ENCODE measurements around the gene ALDOC.

The ALDOC gene

DNA sequence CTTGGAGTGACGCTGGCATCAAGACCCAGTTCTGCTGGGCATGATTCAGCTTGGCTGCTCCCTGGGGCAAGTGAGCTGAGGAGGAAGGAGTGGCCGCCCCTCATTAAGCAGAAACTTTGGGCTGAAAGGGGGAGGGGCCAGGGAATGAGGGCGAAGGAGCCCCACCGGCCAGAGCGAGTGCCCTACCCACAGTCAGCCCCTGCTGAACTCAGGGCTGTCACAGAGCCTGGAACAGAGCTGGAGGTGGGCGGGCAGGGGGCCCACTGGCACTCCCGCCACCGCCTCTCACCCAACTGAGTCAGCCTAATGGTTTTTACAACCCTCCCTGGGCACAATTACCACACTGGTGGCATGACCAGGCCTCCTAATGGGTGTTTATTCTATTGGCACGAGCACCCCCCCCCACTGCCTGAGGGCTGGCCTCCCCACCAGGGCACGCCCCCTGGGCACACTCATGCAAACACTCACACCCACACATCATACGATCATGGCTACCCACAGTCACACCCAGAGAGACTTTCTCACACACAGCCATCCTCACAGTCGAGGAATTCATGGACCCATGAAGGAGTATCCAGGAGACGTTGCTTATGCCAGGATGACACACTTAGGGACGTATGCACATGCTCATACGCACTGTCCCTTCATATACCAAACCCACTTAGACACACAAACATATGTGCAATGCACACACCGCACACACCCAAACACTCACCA lies 43.4 kb downstream of the ALDOC start:
- H3K4me3 ChIP-seq (ENCODE audit: low read depth, low read length) = no peak overlapping the region
- DNase-seq (ENCODE audit: low read depth) = no peak
- TF ChIP-seq, protein P1, sequence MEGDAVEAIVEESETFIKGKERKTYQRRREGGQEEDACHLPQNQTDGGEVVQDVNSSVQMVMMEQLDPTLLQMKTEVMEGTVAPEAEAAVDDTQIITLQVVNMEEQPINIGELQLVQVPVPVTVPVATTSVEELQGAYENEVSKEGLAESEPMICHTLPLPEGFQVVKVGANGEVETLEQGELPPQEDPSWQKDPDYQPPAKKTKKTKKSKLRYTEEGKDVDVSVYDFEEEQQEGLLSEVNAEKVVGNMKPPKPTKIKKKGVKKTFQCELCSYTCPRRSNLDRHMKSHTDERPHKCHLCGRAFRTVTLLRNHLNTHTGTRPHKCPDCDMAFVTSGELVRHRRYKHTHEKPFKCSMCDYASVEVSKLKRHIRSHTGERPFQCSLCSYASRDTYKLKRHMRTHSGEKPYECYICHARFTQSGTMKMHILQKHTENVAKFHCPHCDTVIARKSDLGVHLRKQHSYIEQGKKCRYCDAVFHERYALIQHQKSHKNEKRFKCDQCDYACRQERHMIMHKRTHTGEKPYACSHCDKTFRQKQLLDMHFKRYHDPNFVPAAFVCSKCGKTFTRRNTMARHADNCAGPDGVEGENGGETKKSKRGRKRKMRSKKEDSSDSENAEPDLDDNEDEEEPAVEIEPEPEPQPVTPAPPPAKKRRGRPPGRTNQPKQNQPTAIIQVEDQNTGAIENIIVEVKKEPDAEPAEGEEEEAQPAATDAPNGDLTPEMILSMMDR (IDR thresholded peaks at IDR 0.05; ENCODE audit: control insufficient read depth, extremely low read depth, insufficient read depth) = no peak

DNA sequence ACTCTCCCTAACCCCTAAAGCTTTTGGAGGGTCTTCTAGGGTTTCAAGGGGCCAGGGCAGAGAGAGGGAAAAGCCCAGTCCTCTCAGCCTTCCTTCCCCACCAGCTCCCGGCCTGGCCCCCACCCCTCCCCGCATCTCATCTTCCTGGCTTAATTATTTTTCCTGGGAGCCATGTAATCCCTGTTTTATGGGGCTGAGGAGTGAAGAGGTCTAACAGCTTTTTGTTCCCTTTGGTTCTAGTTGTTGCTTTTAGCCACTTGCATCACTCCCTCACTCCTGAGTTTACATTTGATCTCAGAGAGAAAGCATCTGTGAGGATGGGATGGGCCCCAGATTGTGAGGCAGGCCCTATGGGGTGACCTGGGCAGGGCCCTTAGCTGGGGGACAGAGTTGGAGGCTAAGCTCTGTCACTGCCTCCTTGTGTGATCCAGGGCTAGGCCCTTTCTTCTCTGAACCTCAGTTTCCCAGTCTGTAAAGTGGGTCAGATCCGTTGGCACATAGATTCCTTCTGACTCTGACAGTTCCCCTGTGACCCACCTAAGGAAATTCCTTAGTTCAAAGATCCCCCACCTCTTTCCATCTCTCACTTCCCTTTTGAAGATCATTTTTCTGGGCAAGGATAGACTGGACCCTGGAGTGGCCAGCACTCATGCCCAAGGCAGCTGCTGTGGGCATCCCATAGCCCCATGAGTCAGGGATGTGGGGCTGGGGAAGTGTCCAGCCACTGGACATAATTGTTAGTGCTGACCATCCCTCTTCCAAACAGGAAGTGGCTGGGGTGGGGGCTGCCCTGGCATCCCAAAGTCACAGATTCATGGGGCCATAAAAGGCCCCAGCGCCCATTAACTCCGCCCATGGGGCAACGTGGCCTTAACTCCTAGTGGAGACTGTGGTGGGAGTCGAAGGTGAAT lies 44.4 kb downstream of the ALDOC start:
- no peak for DNase-seq (ENCODE audit: low read depth)
- no peak overlapping the region for H3K4me3 ChIP-seq (ENCODE audit: low read depth, low read length)
- TF ChIP-seq, protein P1 (IDR thresholded peaks at IDR 0.05; ENCODE audit: control insufficient read depth, extremely low read depth, insufficient read depth) = no peak

DNA sequence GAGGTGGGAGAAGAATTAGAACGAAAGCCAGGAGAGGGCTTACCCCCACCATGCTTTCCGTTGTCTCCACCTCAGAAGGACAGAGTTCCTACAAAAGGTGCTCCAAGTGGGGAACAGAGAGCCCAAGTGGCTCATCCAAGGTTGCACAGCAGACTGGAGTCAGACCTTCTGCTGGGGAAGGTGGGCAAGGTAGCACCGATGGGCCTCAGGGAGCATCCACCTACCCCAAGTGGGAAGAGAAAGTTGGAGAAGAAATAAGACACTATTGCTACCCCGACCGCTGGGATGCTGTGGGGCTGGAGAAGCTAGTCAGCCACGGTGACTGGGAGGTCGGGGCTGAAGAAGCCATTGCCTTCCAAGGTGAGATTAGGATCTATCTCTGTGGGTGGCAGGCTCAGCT lies 45.8 kb downstream of the ALDOC start:
- DNase-seq (ENCODE audit: low read depth) = no peak
- H3K4me3 ChIP-seq (ENCODE audit: low read depth, low read length) = no peak overlapping the region
- TF ChIP-seq, protein P1 (IDR thresholded peaks at IDR 0.05; ENCODE audit: control insufficient read depth, extremely low read depth, insufficient read depth) = no peak

DNA sequence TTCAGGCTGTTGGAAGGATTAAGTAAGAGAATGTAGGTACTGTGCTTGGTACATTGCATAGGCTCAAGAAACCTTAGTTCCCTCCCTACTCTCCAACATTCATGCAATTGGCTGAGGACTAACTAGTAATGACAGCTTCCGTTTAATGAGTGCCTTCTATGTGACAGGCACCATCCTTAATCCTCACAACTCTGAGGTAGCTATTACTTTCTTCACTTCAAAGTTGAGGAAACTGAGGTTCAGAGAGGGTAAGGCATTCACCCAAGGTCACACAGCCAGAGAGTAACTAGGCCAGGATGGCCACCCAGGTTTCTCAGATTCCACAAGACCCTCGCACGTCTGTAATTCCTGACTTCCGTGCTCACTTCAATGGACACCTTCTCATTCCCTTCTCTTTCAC lies 46.4 kb downstream of the ALDOC start:
- H3K4me3 ChIP-seq (ENCODE audit: low read depth, low read length) = no peak overlapping the region
- TF ChIP-seq, protein P1 (IDR thresholded peaks at IDR 0.05; ENCODE audit: control insufficient read depth, extremely low read depth, insufficient read depth) = no peak
- DNase-seq (ENCODE audit: low read depth) = no peak

DNA sequence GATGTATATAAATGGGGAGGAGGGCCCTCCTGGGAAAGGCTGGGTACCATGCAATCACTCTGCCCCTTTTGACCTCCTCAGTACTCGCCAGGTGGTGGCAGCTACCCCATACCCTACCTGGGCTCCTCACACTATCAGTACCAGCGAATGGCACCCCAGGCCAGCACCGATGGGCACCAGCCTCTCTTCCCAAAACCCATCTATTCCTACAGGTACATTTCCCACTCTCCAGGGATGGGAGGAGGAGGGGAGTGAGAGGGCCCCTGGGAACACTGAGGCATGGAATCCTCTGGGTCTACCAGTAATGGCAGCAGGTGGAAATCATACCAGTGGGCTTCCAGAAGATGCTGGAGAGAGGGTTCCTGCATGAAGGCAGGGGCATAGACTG lies 47.7 kb downstream of the ALDOC start:
- no peak overlapping the region for H3K4me3 ChIP-seq (ENCODE audit: low read depth, low read length)
- TF ChIP-seq, protein P1 (IDR thresholded peaks at IDR 0.05; ENCODE audit: control insufficient read depth, extremely low read depth, insufficient read depth) = no peak
- no peak for DNase-seq (ENCODE audit: low read depth)

DNA sequence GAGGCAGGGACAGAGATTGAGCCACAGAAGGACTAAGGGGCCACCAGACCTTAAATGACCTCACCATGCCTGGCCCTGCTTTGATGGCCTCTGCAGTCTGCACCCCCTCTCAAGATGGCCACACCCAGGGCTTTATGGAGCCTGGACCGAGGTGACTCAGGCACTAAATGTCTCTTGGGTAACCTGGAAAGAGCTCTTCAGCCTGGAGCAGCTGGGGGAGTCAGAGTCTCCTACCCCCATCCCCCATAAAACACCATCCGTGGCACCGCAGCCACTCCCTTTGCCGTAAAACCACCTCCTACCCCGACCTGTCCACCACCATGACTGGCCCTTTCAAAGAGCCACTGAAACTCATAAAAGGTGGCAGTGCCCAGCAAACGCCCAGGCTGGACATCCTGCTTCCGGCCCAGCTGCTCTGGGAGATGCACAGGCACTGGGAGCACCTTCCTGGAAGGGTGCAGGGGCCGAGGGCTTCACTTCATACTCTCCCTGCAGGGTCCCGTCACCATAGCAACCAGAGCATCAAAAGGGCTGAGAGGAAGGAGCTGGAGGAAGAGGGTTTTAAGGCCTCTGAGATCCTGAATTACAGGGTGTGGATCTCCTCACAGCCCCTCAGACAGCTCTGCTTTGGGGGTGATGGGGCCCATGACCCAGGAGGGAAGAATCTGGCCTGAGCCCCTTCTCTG lies 48.2 kb downstream of the ALDOC start:
- no peak overlapping the region for H3K4me3 ChIP-seq (ENCODE audit: low read depth, low read length)
- TF ChIP-seq, protein P1 (IDR thresholded peaks at IDR 0.05; ENCODE audit: control insufficient read depth, extremely low read depth, insufficient read depth) = no peak
- no peak for DNase-seq (ENCODE audit: low read depth)
